ENCODE measurements around the gene EIF4E1B. TPM values are rescaled to one million over a fixed set of nuclear protein-coding genes. Genes with fewer than 3 reads are reported as not detected.
"Not testable (repeated sequence)": the region's sequence is repeated elsewhere in the genome, so short reads cannot be mapped to it uniquely, and the experiment has no call there.

The EIF4E1B gene
- total RNA-seq, 2 donors from 2014 or later = not detected

DNA sequence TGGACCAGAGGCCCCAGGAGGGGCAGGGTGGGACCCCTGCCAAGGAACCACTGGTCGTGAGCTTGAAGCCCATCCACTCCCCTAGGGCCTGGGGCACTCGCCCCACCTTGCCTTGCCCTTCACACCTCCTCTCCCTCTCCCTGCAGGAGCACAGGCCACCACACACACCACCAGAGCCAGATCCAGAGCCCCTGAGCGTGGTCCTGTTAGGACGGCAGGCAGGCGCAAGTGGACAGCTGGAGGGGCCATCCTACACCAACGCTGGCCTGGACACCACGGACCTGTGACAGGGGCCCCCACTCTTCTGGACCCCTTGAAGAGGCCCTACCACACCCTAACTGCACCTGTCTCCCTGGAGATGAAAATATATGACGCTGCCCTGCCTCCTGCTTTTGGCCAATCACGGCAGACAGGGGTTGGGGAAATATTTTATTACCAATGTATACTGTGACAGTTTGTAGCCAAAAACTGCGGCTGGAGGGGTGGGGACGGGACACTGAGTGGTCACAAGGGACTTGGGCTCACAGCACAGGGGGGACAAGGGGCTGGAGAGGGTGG lies 35.0 kb upstream of the EIF4E1B start:
- Histone ChIP-seq H3K4me1 (peaks cover 0 to 5% of the 10 kb centered on the region in 2 donors), H3K9me3 (no peaks in the 10 kb centered on the region), H3K27ac (no peak overlapping the region), H3K4me3 (no peak overlapping the region), H3K27me3 (no peaks in the 10 kb centered on the region), H3K36me3 (no peaks in the 10 kb centered on the region)
- DNase-seq (ENCODE audit: low spot score) = no peak
- TF ChIP-seq, protein P1, sequence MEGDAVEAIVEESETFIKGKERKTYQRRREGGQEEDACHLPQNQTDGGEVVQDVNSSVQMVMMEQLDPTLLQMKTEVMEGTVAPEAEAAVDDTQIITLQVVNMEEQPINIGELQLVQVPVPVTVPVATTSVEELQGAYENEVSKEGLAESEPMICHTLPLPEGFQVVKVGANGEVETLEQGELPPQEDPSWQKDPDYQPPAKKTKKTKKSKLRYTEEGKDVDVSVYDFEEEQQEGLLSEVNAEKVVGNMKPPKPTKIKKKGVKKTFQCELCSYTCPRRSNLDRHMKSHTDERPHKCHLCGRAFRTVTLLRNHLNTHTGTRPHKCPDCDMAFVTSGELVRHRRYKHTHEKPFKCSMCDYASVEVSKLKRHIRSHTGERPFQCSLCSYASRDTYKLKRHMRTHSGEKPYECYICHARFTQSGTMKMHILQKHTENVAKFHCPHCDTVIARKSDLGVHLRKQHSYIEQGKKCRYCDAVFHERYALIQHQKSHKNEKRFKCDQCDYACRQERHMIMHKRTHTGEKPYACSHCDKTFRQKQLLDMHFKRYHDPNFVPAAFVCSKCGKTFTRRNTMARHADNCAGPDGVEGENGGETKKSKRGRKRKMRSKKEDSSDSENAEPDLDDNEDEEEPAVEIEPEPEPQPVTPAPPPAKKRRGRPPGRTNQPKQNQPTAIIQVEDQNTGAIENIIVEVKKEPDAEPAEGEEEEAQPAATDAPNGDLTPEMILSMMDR (IDR thresholded peaks at IDR 0.05) = no peak

DNA sequence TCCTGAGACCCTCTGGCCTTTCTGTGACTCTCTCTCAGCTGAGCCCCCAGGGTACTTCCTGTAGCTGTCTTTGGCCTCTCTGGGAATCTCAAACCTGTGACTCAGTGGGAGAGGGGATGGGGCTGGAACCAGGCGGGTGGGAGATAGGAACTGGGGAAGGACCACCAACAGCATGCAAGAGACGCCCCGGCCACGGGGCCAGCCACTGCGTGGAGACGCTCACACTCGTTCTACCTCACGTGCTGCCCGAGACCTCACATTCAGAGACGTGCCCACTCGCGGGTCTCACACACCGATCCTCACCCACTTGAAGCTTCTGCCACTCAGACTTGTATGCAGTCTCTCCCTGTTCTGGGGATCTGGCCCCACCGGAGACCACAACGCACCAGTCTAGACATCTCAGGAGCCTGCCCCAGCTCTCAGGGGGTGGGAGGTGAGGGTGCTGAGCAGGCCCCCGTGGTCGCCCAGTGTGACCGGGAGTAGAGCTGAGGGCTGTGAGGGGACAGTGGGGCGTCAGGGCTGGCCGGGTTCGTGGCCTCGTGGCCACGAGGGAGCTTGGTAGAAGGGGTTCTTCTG lies 34.3 kb upstream of the EIF4E1B start:
- Histone ChIP-seq H3K36me3 (no peaks in the 10 kb centered on the region), H3K27ac (no peak overlapping the region), H3K4me3 (peak overlapping the region in 1 of 2 donors; percentile 6), H3K9me3 (no peaks in the 10 kb centered on the region), H3K27me3 (no peaks in the 10 kb centered on the region), H3K4me1 (peaks cover 0 to 5% of the 10 kb centered on the region in 2 donors)
- DNase-seq (ENCODE audit: low spot score) = no peak
- TF ChIP-seq, protein P1 (IDR thresholded peaks at IDR 0.05) = no peak

DNA sequence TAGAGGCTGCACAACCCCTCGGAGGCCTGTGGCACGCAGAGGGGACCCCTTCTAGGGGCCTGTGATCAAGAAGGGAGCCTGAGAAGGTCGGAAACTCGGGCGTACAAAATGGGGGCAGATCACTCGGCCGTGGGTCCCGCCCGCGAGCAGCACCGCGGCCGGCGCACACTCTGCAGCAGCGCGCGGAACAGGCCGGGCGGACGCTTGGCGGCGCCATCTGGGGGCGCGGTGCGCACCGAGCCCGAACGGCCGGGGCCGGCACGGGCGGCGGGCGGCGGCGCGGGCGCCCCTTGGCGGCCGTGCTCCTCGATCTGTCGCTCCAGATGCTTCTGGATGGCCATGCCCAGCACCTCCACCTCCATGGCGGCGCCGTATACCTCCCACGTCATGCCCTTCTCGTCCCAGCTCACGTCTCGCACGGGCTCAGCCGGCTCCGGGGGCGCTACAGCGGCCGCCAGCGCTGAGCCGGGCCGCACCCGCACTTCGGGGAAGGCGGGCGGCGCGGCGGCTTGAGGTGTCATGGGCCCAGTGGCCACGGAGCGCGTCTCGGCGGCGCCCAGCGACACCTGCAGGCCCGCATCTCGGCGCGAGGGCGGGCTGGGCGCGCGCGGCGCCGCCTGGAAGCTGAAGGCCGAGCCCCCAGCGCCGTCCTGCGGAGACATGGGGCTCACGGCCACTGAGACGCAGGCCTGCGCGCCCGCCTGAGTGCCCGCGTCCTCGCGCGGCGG lies 33.6 kb upstream of the EIF4E1B start:
- Histone ChIP-seq H3K27ac (no peak overlapping the region), H3K4me3 (peak overlapping the region in 1 of 2 donors; percentile 43), H3K4me1 (peaks cover 0 to 5% of the 10 kb centered on the region in 2 donors), H3K9me3 (no peaks in the 10 kb centered on the region), H3K36me3 (no peaks in the 10 kb centered on the region), H3K27me3 (no peaks in the 10 kb centered on the region)
- TF ChIP-seq, protein P1 (IDR thresholded peaks at IDR 0.05) = peak in 1 of 2 donors; percentile 29
- no peak for DNase-seq (ENCODE audit: low spot score)

DNA sequence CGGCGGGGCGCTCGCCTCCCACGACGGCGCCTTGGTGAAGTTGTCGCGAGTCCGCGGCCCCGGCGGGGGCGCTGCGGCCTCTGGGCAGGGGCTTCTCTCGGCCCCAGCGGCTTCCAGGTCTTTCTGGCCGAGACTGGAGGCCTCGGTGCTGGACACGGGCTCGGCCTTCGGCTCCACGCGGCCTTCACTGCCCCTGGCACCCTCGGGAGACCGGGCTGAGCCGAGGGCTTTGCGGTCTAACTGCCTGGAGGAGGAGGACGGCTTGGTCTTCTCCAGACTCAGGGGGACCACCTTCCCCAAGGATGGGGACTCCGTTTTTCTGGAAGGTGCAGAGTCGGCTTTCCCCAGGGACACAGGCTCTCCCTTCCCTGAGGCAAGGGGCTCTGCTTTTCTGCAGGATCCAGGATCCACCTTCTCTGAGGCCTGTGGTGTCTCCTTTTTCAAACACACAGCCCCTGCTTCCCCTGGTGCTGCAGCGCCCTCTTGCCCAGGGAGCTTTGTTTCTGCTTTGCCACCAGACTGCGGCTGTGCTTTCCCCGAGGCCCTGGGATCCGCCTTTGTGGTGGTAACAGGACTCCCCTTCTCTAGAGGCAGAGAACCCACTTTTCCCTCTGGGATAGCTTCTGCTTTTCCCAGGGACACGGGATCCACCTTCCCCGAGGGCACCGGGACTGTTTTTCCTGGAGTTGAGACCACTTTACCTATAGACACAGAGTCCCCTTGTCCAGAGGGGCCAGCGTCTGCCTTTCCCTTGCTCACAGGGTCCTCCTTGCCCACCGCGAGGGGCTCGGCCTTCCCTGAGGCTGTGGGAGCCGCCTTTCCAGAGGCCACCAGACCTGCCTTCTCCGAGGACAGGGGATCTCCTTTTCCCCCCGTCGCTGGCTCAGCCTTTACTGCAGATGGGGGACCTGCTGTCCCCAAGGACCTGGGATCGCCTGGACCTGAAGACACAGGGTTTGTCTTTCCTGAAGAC lies 32.8 kb upstream of the EIF4E1B start:
- peak overlapping the region in 1 of 2 donors; percentile 43 for H3K4me3 ChIP-seq
- no peaks in the 10 kb centered on the region for H3K36me3 ChIP-seq
- no peaks in the 10 kb centered on the region for H3K27me3 ChIP-seq
- DNase-seq (ENCODE audit: low spot score) = no peak
- no peak overlapping the region for H3K27ac ChIP-seq
- H3K9me3 ChIP-seq = no peaks in the 10 kb centered on the region
- H3K4me1 ChIP-seq = peaks cover 0 to 5% of the 10 kb centered on the region in 2 donors
- TF ChIP-seq, protein P1 (IDR thresholded peaks at IDR 0.05) = no peak

DNA sequence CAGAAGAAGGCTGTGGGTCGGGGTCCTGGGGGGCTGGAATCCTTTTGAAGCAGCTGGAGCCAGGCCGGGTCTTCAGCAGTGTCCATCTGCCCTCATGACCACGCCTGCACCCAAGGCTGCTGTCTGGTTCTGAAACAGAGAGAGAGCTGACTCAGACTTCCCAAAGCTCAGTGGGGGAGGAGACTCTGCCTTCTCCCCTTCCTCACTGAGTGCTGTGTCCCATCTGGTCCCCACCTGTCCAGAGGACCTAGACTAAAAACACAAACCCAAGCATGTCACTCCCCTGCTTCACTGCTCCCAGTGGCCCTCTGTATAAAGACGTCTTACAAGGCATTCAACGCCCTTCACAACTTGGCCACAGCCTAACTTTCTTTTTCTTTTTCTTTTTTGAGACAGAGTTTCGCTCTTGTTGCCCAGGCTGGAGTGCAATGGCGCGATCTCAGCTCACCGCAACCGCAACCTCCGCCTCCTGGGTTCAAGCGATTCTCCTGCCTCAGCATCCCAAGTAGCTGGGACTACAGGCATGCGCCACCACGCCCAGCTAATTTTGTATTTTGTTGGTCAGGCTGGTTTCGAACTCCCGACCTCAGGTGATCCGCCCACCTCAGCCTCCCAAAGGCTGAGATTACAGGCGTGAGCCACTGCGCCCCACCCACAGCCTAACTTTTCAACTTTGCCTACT lies 30.6 kb upstream of the EIF4E1B start:
- H3K27me3 ChIP-seq; DNase-seq (ENCODE audit: low spot score); H3K4me3 ChIP-seq; H3K9me3 ChIP-seq; H3K4me1 ChIP-seq; H3K27ac ChIP-seq; H3K36me3 ChIP-seq: not testable (repeated sequence)

Measured in right atrium auricular region (tissue), 2 donors.